ENCODE results near the gene B3GAT2. TPM values are rescaled to one million over a fixed set of nuclear protein-coding genes. Genes with fewer than 3 reads are reported as not detected.
"Not testable (repeated sequence)": the region's sequence is repeated elsewhere in the genome, so short reads cannot be mapped to it uniquely, and the experiment has no call there.

The B3GAT2 gene
- 0.23 TPM for polyA plus RNA-seq (2013, experiment 1 of 2; ENCODE audit: insufficient read length)
- 0.58 TPM for polyA plus RNA-seq (2013, experiment 2 of 2; ENCODE audit: insufficient read length)

GRCh38 chr6:70956451-70957283 is at the start of gene B3GAT2:
Gene B3GAT2 (minus strand): TSS chr6:70957060. CDS start chr6:70956429, 631 bp downstream.
- DNase-seq: peak; percentile 12

GRCh38 chr6:70998148-70998547 is 41.3 kb upstream of the B3GAT2 start:
- no peak for DNase-seq

GRCh38 chr6:70997379-70997778 is 40.5 kb upstream of the B3GAT2 start:
- no peak for DNase-seq

GRCh38 chr6:70996106-70996505 is 39.2 kb upstream of the B3GAT2 start:
- no peak for DNase-seq

GRCh38 chr6:70995411-70995810 is 38.6 kb upstream of the B3GAT2 start:
- no peak for DNase-seq

GRCh38 chr6:70991253-70991652 is 34.4 kb upstream of the B3GAT2 start:
- no peak for DNase-seq

- no peak for DNase-seq
Measured at GRCh38 chr6:70985156-70985555, 28.3 kb upstream of the B3GAT2 start.

- DNase-seq: no peak
Measured at GRCh38 chr6:70982747-70983146, 25.9 kb upstream of the B3GAT2 start.

- no peak for DNase-seq
Measured at GRCh38 chr6:70980727-70981126, 23.9 kb upstream of the B3GAT2 start.

GRCh38 chr6:70973604-70974003 is 16.7 kb upstream of the B3GAT2 start:
- no peak for DNase-seq

- no peak for DNase-seq
Measured at GRCh38 chr6:70967049-70967448, 10.2 kb upstream of the B3GAT2 start.

- no peak for DNase-seq
Measured at GRCh38 chr6:70957284-70957617, 391 bp upstream of the B3GAT2 start.

GRCh38 chr6:70956191-70956450 is 739 bp downstream of the B3GAT2 start:
- no peak for DNase-seq

- peak; percentile 66 for DNase-seq
Measured at GRCh38 chr6:70955441-70956190, 1.2 kb downstream of the B3GAT2 start.

- no peak for DNase-seq
Measured at GRCh38 chr6:70954750-70955149, 2.1 kb downstream of the B3GAT2 start.

GRCh38 chr6:70954176-70954575 is 2.7 kb downstream of the B3GAT2 start:
- no peak for DNase-seq

GRCh38 chr6:70952608-70953165 is 4.2 kb downstream of the B3GAT2 start:
- DNase-seq: no peak

- not testable (repeated sequence) for DNase-seq
Measured at GRCh38 chr6:70944321-70944720, 12.5 kb downstream of the B3GAT2 start.

- no peak for DNase-seq
Measured at GRCh38 chr6:70933853-70934252, 23.0 kb downstream of the B3GAT2 start.

GRCh38 chr6:70905742-70906141 is 51.1 kb downstream of the B3GAT2 start:
- no peak for DNase-seq

GRCh38 chr6:70903665-70904452 is 53.0 kb downstream of the B3GAT2 start:
- DNase-seq: no peak

- no peak for DNase-seq
Measured at GRCh38 chr6:70901324-70901723, 55.5 kb downstream of the B3GAT2 start.

GRCh38 chr6:70900047-70900446 is 56.8 kb downstream of the B3GAT2 start:
- DNase-seq: no peak

Data from fibroblast of skin of scalp (primary cell).